Breast epithelium (tissue), 3 donors: Measurements from ENCODE around the gene EZH1.

ENCODE experiments used
- POLR2AphosphoS5 ChIP-seq, 3 donors: sonication (generic); formaldehyde crosslinking; IDR thresholded peaks; one replicate each; pipeline ENCODE4 v1.6.1; 2017; ENCODE audit warnings: antibody characterized with exemption in 3 of 3
- TF ChIP-seq, protein P1 (sequence below), 3 donors: fragments of 450-650 bp; IDR thresholded peaks; one replicate each; pipeline ENCODE4 v1.5.1; 2016 to 2017; ENCODE audit warnings: antibody characterized with exemption in 3 of 3, mild to moderate bottlenecking in 3 of 3, moderate library complexity in 3 of 3

DNA sequence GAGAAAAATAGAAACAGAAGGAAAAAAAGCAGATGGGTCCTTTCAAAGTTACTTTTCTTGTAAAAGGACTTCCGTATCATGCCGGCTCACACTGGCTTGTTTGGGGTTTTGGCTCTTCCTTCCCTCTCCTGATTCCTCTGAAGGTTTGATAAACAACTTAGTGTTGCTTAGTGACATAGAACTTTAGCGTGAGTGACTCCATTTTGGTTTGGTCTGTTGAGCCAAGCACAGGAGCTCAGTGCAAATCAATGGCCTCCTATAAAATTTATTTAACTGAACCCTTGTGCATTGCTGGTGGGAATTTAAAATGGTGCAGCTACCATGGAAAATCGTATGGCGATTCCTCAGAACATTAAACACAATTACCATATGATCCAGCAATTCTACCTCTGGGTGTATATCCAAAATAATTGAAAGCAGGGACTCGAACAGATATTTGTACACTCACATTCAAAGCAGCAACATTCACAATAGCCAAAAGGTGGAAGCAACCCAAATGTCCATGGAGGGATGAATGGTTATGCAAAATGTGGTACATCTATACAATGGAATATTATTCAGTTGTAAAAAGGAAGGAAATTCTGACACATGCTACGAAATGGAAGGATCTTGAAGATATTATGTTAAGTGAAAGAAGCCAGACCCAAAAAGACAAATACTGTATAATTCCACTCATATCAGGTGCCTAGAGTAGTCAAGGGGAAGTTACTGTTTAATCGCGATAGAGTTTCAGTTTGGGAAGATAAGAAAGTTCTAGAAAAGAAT, 86.8 kb downstream of the EZH1 start:
- TF ChIP-seq, protein P1, sequence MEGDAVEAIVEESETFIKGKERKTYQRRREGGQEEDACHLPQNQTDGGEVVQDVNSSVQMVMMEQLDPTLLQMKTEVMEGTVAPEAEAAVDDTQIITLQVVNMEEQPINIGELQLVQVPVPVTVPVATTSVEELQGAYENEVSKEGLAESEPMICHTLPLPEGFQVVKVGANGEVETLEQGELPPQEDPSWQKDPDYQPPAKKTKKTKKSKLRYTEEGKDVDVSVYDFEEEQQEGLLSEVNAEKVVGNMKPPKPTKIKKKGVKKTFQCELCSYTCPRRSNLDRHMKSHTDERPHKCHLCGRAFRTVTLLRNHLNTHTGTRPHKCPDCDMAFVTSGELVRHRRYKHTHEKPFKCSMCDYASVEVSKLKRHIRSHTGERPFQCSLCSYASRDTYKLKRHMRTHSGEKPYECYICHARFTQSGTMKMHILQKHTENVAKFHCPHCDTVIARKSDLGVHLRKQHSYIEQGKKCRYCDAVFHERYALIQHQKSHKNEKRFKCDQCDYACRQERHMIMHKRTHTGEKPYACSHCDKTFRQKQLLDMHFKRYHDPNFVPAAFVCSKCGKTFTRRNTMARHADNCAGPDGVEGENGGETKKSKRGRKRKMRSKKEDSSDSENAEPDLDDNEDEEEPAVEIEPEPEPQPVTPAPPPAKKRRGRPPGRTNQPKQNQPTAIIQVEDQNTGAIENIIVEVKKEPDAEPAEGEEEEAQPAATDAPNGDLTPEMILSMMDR (IDR thresholded peaks at IDR 0.05): no peak
- TF ChIP-seq POLR2AphosphoS5 (IDR thresholded peaks at IDR 0.05): no peak
